RPMI8226 (cell line): ENCODE data around the gene LDLRAP1.

Experiments used
- DNase-seq: peaks from one replicate; pipeline ENCODE4 v3.0.0-alpha.2; 2015

Gene LDLRAP1

DNA sequence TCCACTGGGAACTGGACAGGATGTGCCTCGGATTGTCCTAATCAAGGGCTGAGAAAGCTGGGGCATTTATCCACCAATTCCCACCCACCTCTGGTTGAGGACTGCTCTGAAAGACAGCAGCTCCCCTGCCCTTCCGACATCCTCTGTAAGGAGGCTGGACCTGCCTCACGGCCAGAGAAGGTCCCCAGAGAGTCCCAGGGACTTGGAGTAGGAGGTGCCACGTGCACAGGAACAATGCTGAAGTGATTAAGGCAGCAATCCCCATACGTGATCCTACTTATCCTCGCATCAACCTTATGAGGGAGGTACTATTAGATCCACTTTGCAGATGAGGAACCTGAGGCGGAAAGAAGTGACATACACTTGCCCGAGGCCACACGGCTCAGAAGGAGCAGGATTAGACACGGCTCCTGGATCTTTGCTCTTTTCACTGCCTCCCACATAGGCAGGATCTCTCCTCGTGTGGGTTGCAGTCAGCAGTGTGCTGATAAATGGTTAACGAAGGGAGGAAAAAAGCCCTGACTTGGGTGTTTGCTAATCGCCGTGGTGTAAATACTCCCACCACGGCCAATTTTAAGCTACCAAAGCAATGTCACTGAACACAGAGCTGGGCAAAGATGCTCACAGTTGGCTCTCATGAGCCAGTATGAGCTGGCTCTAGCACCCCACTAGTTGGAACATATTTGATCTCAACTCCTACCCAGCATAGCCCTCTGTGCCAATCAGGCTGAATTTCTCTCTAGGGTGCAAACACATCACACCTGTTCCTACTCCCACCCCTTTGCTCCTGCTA is 18.6 kb upstream of the LDLRAP1 start:
- no peak for DNase-seq

- DNase-seq = no peak
These were observed 18.1 kb upstream of the LDLRAP1 start for GRCh38 chr1:25525361-25525688.

GRCh38 chr1:25526753-25527152 is 16.7 kb upstream of the LDLRAP1 start:
- peak; percentile 58 for DNase-seq

GRCh38 chr1:25527226-25527846 is 16.1 kb upstream of the LDLRAP1 start:
- DNase-seq = no peak

DNA sequence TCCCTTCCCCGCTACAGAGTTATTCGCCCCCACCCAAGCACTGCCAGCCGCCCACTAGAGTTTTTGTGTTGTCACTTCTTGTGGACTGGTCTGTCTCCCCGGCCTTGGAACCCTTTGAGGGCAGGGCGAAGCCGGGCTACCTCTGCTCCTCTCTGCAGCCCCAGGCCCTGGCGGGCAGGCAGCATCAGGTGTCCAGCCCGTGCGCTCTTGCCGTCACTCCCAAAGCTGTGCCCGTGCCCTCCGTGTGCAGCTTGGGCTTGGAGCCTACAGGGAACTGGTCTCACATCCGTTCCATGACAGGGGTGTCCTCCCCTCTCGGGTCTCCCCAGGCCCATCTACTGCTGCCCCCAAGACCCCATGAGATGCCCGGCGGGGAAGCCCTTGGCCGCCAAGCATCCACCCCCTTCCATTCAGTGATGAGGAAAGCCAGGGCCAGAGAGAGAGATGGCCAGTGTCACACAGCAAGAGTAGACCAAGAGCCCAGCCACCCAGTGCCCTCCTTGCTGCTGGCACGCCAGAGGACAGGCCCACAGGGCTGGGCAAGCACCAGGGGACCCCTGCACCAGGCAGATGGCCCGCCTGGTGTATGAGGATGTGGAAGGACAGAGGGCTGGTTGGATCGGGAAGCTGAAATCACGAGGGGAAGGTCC is 15.3 kb upstream of the LDLRAP1 start:
- no peak for DNase-seq

DNA sequence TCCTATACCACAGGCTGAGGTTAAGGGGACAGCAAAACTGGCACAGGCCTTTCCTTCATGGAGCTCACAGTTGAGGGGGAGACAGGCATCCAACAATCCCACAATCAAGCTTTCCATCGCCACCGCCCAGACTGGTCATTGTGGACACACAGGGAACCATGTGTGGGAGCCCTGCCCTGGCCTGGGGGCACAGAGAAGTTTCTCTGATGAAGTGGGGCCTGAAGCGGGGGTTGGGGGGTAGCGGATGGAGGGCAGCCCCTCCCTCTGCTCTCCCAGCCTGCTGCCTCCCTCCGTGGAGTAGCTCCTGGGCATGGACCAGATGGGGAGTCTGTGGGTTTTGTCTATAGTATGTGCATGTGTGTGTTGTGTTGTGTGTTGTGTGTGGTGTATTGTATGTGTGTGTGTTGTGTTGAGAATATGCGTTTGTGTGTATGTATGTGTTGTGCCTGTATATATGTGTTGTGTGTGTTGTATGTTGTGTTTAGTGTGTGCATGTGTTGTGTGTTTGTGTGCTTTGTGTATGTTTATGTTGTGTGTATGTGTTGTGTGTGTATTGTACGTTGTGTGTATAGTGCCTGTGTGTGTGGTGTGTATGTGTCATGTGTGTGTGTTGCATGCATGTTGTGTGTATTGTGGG is 14.4 kb upstream of the LDLRAP1 start:
- DNase-seq = no peak

DNA sequence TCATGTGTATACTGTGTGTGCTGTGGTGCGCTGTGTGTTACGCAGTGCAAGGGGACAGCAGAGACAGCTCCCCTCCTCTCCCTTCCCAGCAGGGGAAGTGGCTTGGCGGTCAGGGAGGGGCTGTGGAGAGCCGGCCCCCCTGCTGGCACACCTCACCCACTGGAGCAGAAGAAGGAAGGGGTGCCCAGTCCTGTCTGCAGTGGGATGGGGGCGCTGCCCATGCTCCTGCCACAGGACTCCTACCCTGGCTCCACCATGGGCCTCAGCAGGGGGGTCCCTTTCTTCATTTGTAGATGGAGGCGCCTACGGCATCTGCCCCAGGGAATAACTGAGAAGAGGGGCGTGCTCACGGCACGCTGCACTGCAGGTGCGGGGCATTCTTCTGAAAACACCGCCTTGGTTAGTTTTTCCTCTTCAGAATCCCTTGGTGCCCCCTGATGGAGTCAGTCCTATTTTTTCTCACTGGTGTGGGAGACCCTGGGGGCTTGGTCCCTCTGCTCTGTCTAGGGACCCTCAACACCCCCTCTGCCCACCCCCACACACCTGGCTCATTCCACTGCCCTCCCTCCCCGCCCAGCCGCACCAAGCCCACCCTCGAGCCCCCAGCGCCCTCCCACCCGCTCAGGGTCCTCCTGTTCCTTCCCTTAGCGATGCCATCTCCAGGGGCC is 13.8 kb upstream of the LDLRAP1 start:
- no peak for DNase-seq

GRCh38 chr1:25530186-25531081 is 13.0 kb upstream of the LDLRAP1 start:
- DNase-seq = no peak

- DNase-seq = peak; percentile 77
These were observed 12.3 kb upstream of the LDLRAP1 start for GRCh38 chr1:25531082-25531461.

DNA sequence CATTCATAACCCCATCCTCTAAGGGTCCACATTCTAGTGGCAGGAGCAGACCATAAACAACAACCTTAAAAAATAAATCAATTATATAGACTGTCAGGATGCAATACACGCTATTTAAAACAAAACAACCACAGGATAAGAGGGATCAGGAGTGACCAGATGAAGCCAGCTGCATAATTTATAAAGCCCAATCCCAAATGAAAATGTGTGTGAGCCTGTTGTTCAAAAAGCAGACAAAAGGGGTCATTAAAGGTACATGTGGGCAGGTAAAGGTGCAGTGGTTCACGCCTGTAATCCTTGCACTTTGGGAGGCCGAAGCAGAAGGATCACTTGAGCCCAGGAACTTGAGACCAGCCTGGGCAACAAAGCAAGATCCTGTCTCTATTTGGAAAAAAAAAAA is 10.4 kb upstream of the LDLRAP1 start:
- no peak for DNase-seq

DNA sequence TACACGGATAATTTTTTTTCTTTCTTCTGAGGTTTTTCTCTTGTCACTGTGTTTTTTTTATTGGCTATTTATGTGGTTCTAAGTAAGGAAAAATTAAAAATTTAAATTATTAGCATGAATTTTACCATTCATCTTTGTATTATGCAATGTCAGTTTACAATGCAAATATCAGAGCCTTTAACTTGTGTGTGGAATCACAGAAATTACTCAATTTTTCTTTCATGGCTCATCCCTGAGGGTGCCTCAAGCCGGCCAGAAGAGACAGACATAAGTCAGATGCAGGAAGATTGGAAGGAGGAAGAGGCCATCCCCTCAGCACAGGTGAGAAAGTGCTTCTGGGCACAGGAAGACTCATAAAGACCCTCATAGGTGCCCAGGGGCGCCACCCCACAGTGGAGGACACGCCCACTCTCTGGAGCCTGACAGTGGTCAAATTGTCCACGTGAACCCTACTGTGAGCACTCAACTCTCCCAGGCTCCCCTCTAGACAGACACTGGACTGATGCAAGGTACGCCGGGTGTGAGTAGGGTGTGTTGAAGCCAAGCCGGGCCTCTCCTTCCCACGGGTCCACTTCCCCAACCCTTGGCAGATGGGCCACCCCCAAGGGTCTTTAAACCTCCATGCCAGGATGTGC is 9.5 kb upstream of the LDLRAP1 start:
- DNase-seq = no peak

GRCh38 chr1:25534410-25534788 is 9.0 kb upstream of the LDLRAP1 start:
- DNase-seq = peak; percentile 59

- no peak for DNase-seq
These were observed 7.3 kb upstream of the LDLRAP1 start for GRCh38 chr1:25536124-25536523.

GRCh38 chr1:25537153-25537831 is 6.1 kb upstream of the LDLRAP1 start:
- DNase-seq = no peak

GRCh38 chr1:25538191-25538767 is 5.1 kb upstream of the LDLRAP1 start:
- no peak for DNase-seq

GRCh38 chr1:25540750-25541342 is 2.6 kb upstream of the LDLRAP1 start:
- DNase-seq = no peak

DNA sequence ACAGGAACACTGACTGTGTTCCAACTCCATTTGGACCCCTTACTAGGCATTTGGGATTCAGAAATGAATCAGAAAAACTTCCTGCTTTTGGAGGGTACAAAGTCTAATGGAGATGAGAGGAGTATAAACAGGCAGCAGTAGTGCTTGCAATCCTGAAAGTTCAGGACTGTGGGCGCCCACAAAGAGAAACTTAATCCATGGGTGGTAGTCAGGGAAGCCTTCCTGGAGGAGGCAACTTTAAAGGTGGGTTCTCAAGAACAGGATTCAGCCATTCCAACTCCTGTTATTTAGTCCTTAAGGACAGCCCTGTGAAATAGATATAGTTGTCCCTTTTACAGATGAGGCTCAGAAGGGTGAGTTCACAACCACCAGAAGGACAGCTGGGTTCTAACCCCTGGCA is 2.0 kb upstream of the LDLRAP1 start:
- DNase-seq = no peak

DNA sequence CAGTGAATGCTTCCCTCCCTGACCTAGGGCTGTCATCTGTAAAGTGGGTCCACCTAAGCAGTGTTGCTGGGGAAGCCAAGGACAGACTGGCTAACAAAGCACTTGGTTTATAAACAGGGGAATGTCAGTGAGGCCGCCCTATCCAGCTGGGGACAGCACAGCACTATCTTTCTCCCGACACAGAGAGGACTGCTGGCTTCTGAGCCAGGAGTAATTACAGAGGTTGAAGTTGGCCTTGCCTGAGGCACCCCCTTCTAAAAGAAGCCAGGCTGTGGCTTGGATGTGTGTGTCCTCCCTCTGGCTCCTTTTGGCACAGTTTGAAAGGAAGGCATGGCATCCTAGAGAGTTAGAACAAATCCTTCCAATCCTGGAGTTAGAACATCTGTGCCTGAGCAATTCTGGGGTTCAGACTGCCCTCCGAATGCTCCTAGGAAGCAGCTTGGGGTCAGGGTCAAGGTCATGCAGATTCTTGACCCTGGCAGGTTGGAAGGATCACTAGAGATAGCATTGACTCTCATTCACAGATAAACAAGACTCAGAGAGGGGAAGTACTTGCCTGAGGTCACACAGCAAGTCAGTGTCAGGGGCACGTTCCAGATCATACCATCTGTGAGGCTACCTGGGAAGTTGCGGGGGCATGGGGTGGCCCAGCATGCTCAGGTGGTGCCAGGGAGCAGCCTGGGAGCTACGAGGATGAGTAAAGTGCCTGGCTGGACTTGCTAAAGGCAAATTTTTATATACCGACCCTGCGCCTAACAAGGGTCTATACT is 1.3 kb upstream of the LDLRAP1 start:
- no peak for DNase-seq

- DNase-seq = no peak
These were observed 391 bp upstream of the LDLRAP1 start for GRCh38 chr1:25543005-25543424.
